Head of caudate nucleus (tissue), 42 donors: ENCODE data around the gene SUGT1.
"Not testable (repeated sequence)": the region's sequence is repeated elsewhere in the genome, so short reads cannot be mapped to it uniquely, and the experiment has no call there.

ENCODE experiments used
- DNase-seq, 42 donors: peaks; one replicate each; pipeline versions ENCODE4 v3.0.0 to v3.0.0-alpha.2; 2020 to 2021; ENCODE audit warnings: mixed read lengths in 7 of 42
- intact Hi-C: fragments of 100-400 bp; cut with DNase I; formaldehyde crosslinking; loops from one replicate; pipeline ENCODE4 v1.15.0; 2022

SUGT1 gene

GRCh38 chr13:52652196-52652979, at the start of gene SUGT1:
SUGT1 (plus strand) TSS chr13:52652836; CDS start chr13:52652921, 85 bp downstream.
- DNase-seq, result peak; percentile 91 to 99 (median 97)
- intact Hi-C loops, result no loop called here

- intact Hi-C loops, DNase-seq: not testable (repeated sequence)
Measured at GRCh38 chr13:52603316-52603715, 49.3 kb upstream of the SUGT1 start.

GRCh38 chr13:52606126-52606525, 46.5 kb upstream of the SUGT1 start:
- DNase-seq, intact Hi-C loops: not testable (repeated sequence)

- intact Hi-C loops, DNase-seq: not testable (repeated sequence)
Measured at GRCh38 chr13:52606795-52607194, 45.8 kb upstream of the SUGT1 start.

- DNase-seq, intact Hi-C loops: not testable (repeated sequence)
Measured at GRCh38 chr13:52608184-52608583, 44.5 kb upstream of the SUGT1 start.

GRCh38 chr13:52609013-52609606, 43.5 kb upstream of the SUGT1 start:
- peak in 19 of 42 donors; percentile 6 to 66 (median 33) for DNase-seq
- intact Hi-C loops, result not testable (repeated sequence)

GRCh38 chr13:52610158-52610557, 42.5 kb upstream of the SUGT1 start:
- not testable (repeated sequence) for DNase-seq

GRCh38 chr13:52615134-52615801, 37.4 kb upstream of the SUGT1 start:
- no peak for DNase-seq
- intact Hi-C loops, result no loop called here

More at GRCh38 chr13:52610158-52610557, 42.5 kb upstream of the SUGT1 start:
- intact Hi-C loops, result not testable (repeated sequence)

GRCh38 chr13:52615812-52616211, 36.8 kb upstream of the SUGT1 start:
- DNase-seq, result no peak
- intact Hi-C loops, result no loop called here

- intact Hi-C loops, result no loop called here
- DNase-seq, result peak; percentile 63 to 92 (median 83)
Measured at GRCh38 chr13:52617070-52618060, 35.3 kb upstream of the SUGT1 start.

- DNase-seq, intact Hi-C loops: not testable (repeated sequence)
Measured at GRCh38 chr13:52631083-52631690, 21.4 kb upstream of the SUGT1 start.

GRCh38 chr13:52638666-52639328, 13.8 kb upstream of the SUGT1 start:
- DNase-seq, result no peak
- intact Hi-C loops, result no loop called here

GRCh38 chr13:52642131-52642530, 10.5 kb upstream of the SUGT1 start, which contains the start of gene HNRNPA1L2:
HNRNPA1L2 (plus strand) TSS chr13:52642431; CDS start chr13:52642493, 62 bp downstream.
- DNase-seq, result no peak
- intact Hi-C loops, result no loop called here

GRCh38 chr13:52644108-52644507, 8.5 kb upstream of the SUGT1 start:
- no peak for DNase-seq
- intact Hi-C loops, result no loop called here

- no peak for DNase-seq
- intact Hi-C loops, result no loop called here
Measured at GRCh38 chr13:52646967-52647366, 5.7 kb upstream of the SUGT1 start.

- intact Hi-C loops, result no loop called here
- DNase-seq, result no peak
Measured at GRCh38 chr13:52650731-52651130, 1.9 kb upstream of the SUGT1 start.

GRCh38 chr13:52651897-52652195, 790 bp upstream of the SUGT1 start:
- intact Hi-C loops, result no loop called here

GRCh38 chr13:52652980-52653303, 306 bp downstream of the SUGT1 start:
- no peak for DNase-seq
- intact Hi-C loops, result no loop called here

More at GRCh38 chr13:52651897-52652195, 790 bp upstream of the SUGT1 start:
- no peak for DNase-seq
